Natural killer cell treated with Interleukin-12 subunit alpha and Interleukin-12 subunit beta and Interleukin-15 and Interleukin-18, amount 100 ng/mL, for 72 hours (primary cell): ENCODE results near the gene PRSS33. TPM values are rescaled to one million over a fixed set of nuclear protein-coding genes. Genes with fewer than 3 reads are reported as not detected.

Experiments
- ATAC-seq, 2 donors: fragments of 150-1000 bp; cut with Tn5 transposase in 1 of 2; sonication (Bioruptor Pico), chemical (Tn5 transposase) in 1 of 2; 2 replicates each; pipeline ENCODE4 v1.10.0; 2021
- DNase-seq: peaks from one replicate; pipeline ENCODE4 v3.0.0; 2022; ENCODE audit warnings: low spot score
- H3K27ac Mint-ChIP-seq, 2 donors: 1 replicate in 1 of 2; 2 replicates in 1 of 2; pipeline ENCODE4 v1.8.0; 2022; ENCODE audit warnings: mixed read lengths in 2 of 2, mild to moderate bottlenecking in 1 of 2, moderate library complexity in 1 of 2
- H3K27me3 Mint-ChIP-seq, 2 donors: 1 replicate in 1 of 2; 2 replicates in 1 of 2; pipeline ENCODE4 v1.8.0; 2022; ENCODE audit warnings: mixed read lengths in 2 of 2
- H3K36me3 Mint-ChIP-seq: one replicate; pipeline ENCODE4 v1.8.0; 2022; ENCODE audit warnings: mixed read lengths
- H3K4me1 Mint-ChIP-seq, 2 donors: 1 replicate in 1 of 2; 2 replicates in 1 of 2; pipeline ENCODE4 v1.8.0; 2022; ENCODE audit warnings: low read depth in 2 of 2, mixed read lengths in 2 of 2, mild to moderate bottlenecking in 1 of 2
- H3K4me3 Mint-ChIP-seq: one replicate; pipeline ENCODE4 v1.8.0; 2022; ENCODE audit warnings: mixed read lengths
- H3K9me3 Mint-ChIP-seq: 2 replicates; pipeline ENCODE4 v1.8.0; 2022; ENCODE audit warnings: mixed read lengths
- total RNA-seq, 2 donors: library from RNA; stranded (reverse); gene quantifications; one replicate each; pipeline ENCODE4 v1.2.3, GENCODE V29; 2022

PRSS33 gene
- total RNA-seq, 2 donors from 2014 or later = not detected

DNA sequence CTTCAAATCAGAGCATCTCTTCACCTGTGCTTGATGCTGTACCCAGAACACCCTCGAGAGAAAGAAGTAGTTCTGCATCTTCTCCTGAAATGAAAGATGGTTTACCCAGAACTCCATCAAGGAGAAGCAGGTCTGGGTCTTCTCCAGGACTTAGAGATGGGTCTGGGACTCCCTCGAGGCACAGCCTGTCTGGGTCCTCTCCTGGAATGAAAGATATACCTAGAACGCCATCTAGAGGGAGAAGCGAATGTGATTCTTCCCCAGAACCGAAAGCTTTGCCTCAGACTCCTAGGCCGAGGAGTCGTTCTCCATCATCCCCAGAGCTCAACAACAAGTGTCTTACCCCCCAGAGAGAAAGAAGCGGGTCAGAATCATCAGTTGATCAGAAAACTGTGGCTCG, 22.6 kb downstream of the PRSS33 start:
- Mint-ChIP-seq H3K27me3 (no peaks in the 10 kb centered on the region), H3K4me1 (peaks cover 44 to 62% of the 10 kb centered on the region in 2 donors), H3K9me3 (no peaks in the 10 kb centered on the region), H3K27ac (no peak overlapping the region), H3K36me3 (peaks cover 54% of the 10 kb centered on the region), H3K4me3 (no peak overlapping the region)
- ATAC-seq = no peak
- no peak for DNase-seq

DNA sequence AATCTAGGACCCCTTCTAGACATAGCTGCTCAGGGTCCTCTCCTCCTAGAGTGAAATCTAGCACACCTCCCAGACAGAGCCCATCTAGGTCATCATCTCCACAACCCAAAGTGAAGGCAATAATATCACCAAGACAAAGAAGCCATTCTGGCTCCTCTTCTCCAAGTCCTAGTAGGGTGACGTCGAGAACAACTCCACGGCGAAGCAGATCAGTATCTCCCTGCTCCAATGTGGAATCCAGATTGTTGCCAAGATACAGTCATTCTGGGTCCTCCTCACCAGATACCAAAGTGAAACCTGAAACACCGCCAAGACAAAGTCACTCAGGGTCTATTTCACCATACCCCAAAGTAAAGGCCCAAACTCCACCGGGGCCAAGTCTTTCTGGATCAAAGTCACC, 24.2 kb downstream of the PRSS33 start:
- ATAC-seq (no peak), DNase-seq (no peak)
- Mint-ChIP-seq H3K9me3 (no peaks in the 10 kb centered on the region), H3K4me3 (no peak overlapping the region), H3K36me3 (peaks cover 68% of the 10 kb centered on the region), H3K27me3 (no peaks in the 10 kb centered on the region), H3K27ac (peak overlapping the region in 1 of 2 donors; percentile 11), H3K4me1 (peaks cover 52 to 61% of the 10 kb centered on the region in 2 donors)

DNA sequence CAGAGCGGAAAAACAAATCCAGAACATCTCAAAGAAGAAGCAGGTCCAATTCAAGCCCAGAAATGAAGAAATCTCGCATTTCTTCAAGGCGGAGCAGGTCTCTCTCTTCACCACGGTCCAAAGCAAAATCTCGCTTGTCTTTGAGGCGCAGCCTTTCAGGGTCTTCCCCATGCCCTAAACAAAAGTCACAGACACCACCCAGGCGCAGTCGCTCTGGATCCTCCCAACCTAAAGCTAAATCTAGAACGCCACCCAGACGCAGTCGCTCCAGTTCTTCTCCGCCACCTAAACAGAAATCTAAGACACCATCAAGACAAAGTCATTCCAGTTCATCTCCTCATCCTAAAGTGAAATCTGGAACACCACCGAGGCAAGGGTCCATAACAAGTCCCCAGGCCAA, 24.6 kb downstream of the PRSS33 start:
- no peaks in the 10 kb centered on the region for H3K27me3 Mint-ChIP-seq
- H3K36me3 Mint-ChIP-seq = peaks cover 69% of the 10 kb centered on the region
- no peak for ATAC-seq
- no peak for DNase-seq
- peak overlapping the region in 1 of 2 donors; percentile 11 for H3K27ac Mint-ChIP-seq
- H3K4me1 Mint-ChIP-seq = peaks cover 51 to 59% of the 10 kb centered on the region in 2 donors
- no peaks in the 10 kb centered on the region for H3K9me3 Mint-ChIP-seq
- H3K4me3 Mint-ChIP-seq = no peak overlapping the region

DNA sequence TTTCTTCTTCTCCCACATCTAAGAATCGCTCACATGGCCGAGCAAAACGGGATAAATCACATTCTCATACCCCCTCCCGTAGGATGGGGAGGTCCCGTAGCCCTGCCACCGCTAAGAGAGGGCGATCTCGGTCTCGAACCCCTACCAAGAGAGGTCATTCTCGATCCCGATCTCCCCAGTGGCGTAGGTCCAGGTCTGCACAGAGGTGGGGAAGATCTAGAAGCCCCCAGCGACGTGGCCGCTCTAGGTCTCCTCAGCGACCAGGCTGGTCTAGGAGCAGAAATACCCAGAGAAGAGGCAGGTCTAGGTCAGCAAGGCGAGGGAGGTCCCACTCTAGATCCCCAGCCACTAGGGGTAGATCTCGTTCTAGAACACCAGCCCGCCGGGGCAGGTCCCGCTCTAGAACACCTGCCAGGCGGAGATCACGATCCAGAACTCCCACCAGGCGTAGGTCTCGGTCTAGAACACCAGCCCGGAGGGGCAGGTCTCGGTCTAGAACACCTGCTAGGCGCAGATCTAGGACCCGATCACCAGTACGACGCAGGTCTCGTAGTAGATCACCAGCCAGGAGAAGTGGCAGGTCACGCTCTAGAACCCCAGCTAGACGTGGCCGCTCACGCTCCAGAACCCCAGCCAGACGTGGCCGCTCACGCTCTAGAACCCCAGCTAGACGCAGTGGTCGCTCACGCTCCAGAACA, 25.3 kb downstream of the PRSS33 start:
- no peak for DNase-seq
- H3K4me1 Mint-ChIP-seq = peaks cover 57 to 62% of the 10 kb centered on the region in 2 donors
- ATAC-seq = no peak
- H3K27ac Mint-ChIP-seq = no peak overlapping the region
- no peak overlapping the region for H3K4me3 Mint-ChIP-seq
- peaks cover 74% of the 10 kb centered on the region for H3K36me3 Mint-ChIP-seq
- no peaks in the 10 kb centered on the region for H3K9me3 Mint-ChIP-seq
- no peaks in the 10 kb centered on the region for H3K27me3 Mint-ChIP-seq

DNA sequence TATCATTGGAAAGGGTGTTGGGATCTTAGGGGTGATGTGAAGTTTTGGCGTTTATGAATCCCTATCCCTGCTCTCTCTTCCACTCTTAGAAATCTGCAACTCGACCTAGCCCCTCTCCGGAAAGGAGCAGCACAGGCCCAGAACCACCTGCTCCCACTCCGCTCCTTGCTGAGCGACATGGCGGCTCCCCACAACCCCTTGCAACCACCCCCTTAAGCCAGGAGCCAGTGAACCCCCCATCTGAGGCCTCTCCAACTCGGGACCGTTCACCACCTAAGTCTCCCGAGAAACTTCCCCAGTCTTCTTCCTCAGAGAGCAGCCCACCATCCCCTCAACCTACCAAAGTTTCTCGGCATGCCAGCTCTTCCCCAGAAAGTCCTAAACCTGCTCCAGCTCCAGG, 25.9 kb downstream of the PRSS33 start:
- no peaks in the 10 kb centered on the region for H3K27me3 Mint-ChIP-seq
- peaks cover 76% of the 10 kb centered on the region for H3K36me3 Mint-ChIP-seq
- peaks cover 59 to 65% of the 10 kb centered on the region in 2 donors for H3K4me1 Mint-ChIP-seq
- no peak overlapping the region for H3K27ac Mint-ChIP-seq
- no peak for DNase-seq
- no peak overlapping the region for H3K4me3 Mint-ChIP-seq
- ATAC-seq = no peak
- H3K9me3 Mint-ChIP-seq = no peaks in the 10 kb centered on the region

DNA sequence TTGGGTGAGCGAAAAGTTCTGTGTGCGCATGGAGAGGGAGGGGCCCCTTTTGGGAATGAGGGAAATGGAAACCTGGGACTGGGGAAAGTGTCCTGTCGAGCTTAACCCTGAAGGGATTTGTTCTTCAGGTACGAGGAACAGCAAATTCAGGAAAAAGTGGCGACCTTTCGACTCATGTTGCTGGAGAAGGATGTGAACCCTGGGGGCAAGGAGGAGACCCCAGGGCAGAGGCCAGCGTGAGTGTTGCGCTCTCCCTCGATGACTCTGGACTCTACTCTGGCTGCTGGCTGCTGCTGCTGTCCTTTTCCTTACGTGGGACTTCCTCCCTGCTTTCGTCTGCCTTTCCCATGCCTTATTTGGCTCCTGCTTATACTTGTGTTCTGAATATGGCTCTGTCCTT, 30.0 kb downstream of the PRSS33 start:
- no peak for ATAC-seq
- no peaks in the 10 kb centered on the region for H3K27me3 Mint-ChIP-seq

DNA sequence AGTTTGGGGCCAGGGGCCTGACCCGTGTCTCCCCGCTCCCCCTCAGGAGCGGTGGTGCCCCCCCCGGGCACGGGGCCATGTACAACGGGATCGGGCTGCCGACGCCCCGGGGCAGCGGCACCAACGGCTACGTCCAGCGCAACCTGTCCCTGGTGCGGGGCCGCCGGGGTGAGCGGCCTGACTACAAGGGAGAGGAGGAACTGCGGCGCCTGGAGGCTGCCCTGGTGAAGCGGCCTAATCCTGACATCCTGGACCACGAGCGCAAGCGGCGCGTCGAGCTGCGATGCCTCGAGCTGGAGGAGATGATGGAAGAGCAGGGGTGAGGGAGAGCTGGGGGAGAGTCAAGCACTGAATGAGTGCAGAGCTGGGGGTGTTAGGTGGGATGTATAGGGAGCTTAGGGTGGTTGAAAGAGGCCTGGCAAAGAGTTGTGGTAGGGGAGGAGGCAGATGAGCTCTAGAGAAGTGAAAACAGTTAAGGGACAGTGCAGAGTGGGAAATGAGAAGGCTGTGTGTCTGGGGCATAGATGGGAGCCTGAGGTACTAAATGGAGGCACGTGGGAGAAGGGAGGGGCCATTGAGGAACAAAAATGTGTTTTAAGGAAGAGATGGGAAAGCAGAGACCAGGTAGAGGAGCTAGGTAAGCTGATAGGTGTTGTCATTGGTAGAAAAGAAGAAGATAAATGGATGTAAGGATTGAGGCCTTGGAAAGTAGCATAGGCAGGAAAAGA, 30.9 kb downstream of the PRSS33 start:
- Mint-ChIP-seq H3K4me1 (peaks cover 62 to 71% of the 10 kb centered on the region in 2 donors), H3K27ac (peak overlapping the region in 1 of 2 donors; percentile 86), H3K4me3 (peak overlapping the region; percentile 94), H3K9me3 (no peaks in the 10 kb centered on the region), H3K36me3 (peaks cover 77% of the 10 kb centered on the region), H3K27me3 (no peaks in the 10 kb centered on the region)
- no peak for DNase-seq
- ATAC-seq = no peak

More for the DNA sequence above, 30.0 kb downstream of the PRSS33 start:
- no peak for DNase-seq
- Mint-ChIP-seq H3K36me3 (peaks cover 79% of the 10 kb centered on the region), H3K9me3 (no peaks in the 10 kb centered on the region), H3K4me3 (no peak overlapping the region), H3K27ac (peak overlapping the region in 1 of 2 donors; percentile 86), H3K4me1 (peaks cover 63 to 74% of the 10 kb centered on the region in 2 donors)

DNA sequence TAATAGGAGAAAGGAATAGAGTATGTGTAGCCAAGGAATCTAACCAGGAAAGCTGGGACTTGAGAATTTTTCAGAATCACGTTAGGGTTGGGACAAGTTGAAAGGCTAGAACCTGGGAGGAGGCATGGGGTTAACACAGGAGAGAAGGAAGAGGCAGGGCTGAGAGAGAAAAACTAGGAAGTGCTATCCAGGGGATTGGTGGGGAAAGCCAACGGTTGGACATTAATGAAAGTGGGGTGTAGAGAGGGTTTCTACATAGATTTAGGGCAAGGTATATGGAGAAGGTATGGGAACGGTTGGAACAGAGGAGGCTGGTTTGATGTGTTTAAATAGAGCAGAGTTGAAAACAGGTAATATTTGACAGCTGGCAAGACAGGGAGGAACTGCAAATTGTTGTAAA, 32.2 kb downstream of the PRSS33 start:
- Mint-ChIP-seq H3K4me3 (peak overlapping the region; percentile 94), H3K27ac (peak overlapping the region; percentile 78 to 86), H3K36me3 (peaks cover 64% of the 10 kb centered on the region), H3K9me3 (no peaks in the 10 kb centered on the region), H3K4me1 (peaks cover 64 to 72% of the 10 kb centered on the region in 2 donors), H3K27me3 (no peaks in the 10 kb centered on the region)
- DNase-seq (no peak), ATAC-seq (no peak)

DNA sequence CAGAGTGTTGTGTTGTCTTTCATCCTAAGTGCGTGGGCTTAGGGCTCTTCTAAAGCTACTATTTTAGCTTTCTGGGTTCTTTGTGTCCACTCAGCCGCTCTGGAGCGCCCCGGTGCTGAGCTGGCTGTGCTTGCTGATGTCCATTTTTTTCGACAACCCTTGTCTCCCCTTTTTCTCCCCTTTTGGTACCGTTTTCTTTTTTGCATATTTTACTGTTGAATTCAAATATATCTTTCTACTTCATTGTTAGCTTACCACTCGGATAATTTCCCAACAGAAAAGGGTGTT, 33.7 kb downstream of the PRSS33 start:
- Mint-ChIP-seq H3K4me1 (peaks cover 58 to 66% of the 10 kb centered on the region in 2 donors), H3K4me3 (peak overlapping the region; percentile 94), H3K27me3 (no peaks in the 10 kb centered on the region), H3K27ac (peak overlapping the region; percentile 78 to 86), H3K9me3 (no peaks in the 10 kb centered on the region), H3K36me3 (peaks cover 51% of the 10 kb centered on the region)
- no peak for DNase-seq
- ATAC-seq = no peak

DNA sequence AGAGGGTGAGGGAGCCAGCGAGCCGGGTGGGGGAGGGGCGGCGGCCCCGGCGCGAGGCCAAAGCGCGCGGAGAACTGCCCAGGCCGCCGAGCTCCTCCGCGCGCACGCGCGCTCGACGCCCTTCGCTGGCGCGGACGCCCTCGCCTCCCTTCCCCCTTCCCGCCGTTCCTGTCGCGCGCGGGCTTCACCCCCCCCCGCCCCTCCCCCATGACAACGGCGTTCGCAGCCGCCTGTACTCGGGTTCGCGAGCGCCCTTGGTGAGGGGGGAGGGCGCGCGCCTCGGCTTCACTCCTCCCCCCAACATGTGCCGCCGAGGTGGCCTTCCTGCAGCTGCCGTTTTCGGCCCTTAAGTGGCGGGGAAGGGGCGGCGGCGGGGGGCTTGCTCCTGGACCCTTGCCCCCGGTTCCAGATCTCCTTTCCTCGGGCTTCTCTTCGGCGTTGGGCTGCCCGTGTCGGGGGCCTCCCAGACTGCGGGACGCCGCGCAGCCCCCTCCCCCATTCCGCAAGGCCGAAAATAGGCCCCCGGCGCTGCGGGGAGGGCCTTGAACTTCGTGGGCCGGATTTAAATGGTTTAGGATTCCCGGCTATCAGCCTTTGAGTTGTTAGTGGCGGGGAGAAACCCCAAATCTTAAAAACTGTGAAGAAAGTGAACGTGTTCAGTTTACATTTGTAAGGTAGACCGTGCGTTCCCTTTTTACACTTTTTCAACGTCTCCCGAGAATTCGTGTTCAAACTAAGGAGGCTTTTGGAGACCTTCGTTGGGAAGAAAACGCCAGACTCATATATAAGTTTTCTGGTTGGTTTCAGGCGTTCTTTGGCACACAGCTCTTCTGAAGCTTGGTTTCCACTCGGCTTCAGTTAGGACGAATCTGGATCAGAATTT, 34.3 kb downstream of the PRSS33 start:
- no peaks in the 10 kb centered on the region for H3K27me3 Mint-ChIP-seq
- DNase-seq = peak; percentile 86
- H3K9me3 Mint-ChIP-seq = no peaks in the 10 kb centered on the region
- peak overlapping the region; percentile 94 to 97 for H3K27ac Mint-ChIP-seq
- H3K4me3 Mint-ChIP-seq = peak overlapping the region; percentile 94
- peaks cover 55 to 62% of the 10 kb centered on the region in 2 donors for H3K4me1 Mint-ChIP-seq
- H3K36me3 Mint-ChIP-seq = peaks cover 45% of the 10 kb centered on the region
- ATAC-seq = peak; percentile 77 to 84

DNA sequence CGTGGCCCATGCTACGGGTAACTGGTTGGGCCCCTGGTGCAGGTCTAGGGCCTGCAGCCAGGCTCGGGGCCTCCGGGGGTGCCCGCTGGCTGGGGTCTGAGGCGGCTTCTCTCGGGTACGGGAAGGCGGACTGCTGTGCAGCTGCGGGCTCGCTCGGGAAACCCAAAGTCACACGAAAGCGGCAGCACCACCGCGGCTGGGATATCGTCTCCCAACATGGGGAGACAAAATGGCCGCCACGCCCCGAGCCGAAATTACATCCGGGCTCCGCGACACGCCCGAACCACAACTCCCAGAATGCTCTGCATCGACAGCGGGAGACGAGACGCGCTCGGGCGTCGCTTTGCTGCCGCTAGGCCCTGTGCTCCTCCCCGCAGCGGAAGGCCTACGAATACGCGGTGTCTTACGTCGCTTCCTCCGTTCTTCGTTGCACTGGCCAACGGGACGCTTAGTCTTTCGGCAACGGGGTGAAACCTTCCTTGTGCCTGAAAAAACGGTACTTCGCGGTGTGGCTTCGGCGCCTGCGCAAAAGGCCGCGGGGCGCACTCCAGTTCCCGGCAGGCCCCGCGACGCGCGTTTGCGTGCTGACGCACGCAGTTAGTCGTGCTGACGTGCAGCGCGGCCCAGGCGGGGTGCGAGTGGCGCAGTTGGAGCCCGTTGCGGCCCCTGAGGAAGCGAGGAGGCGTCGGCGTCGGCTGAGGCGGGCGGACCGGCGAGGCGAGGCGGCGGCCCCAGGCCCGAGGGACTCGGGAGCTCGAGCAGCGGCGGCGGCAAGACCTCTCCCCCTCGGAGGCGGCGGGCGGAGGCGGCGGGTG, 35.1 kb downstream of the PRSS33 start, which contains the start of gene SRRM2:
Gene SRRM2, plus strand, starts transcription at position 604 of the 815 bp plus-strand sequence. CDS start 3,727 bp downstream, outside the sequence.
- H3K27ac Mint-ChIP-seq = peak within 1 kb of the TSS; percentile 94 to 97
- peak within 1 kb of the TSS; percentile 94 for H3K4me3 Mint-ChIP-seq

DNA sequence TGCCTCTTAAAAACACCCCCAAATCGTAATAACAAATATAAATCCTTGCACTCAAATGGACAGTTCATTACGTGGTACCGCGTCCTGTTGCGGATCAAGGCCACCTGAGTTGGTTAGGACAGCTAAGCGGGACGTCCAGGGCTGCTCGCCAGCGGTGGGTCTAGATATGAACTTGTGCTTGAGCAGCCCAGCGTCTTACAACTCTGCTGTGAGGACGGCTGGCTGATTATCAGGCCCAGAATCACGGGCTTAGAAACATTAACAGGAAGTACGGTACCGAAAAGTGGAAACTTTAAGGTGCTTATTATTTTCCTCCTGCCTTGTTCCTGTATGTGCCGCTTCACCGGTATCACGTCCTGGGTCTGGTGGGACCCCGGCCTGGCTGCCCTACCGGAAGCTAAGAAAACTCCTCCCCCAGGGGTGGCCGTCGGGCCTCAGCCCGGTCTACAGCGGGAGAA, 35.8 kb downstream of the PRSS33 start:
- Mint-ChIP-seq H3K9me3 (no peaks in the 10 kb centered on the region), H3K27ac (peak overlapping the region; percentile 94 to 97), H3K4me3 (peak overlapping the region; percentile 88), H3K36me3 (peaks cover 30% of the 10 kb centered on the region), H3K27me3 (no peaks in the 10 kb centered on the region), H3K4me1 (peaks cover 43 to 48% of the 10 kb centered on the region in 2 donors)
- ATAC-seq (peak in 1 of 2 donors; percentile 59), DNase-seq (no peak)

More for the DNA sequence above, 35.1 kb downstream of the PRSS33 start, which contains the start of gene SRRM2:
- H3K9me3 Mint-ChIP-seq = no peaks in the 10 kb centered on the region
- peaks cover 49 to 54% of the 10 kb centered on the region in 2 donors for H3K4me1 Mint-ChIP-seq
- no peaks in the 10 kb centered on the region for H3K27me3 Mint-ChIP-seq
- peak; percentile 95 for DNase-seq
- peaks cover 36% of the 10 kb centered on the region for H3K36me3 Mint-ChIP-seq
- ATAC-seq = peak; percentile 94 to 96

DNA sequence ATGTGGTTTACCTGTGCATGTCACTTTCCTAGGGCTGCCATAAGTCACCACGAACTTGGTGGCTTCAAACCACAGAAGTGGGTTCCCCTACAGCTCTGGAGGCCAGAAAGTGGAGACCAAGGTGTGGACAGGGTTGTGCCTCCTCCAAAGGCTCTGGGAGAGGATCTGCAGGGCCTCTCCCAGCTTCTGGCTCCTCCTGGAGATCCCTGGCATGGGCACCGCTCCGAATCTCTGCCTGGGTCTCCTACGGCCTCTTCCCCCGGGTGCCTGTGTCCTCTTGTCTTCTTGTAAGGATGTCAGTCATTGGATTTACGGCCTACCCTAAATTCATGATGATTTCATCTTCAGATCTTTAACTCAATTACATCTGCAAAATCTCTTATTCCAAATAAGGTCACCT, 37.4 kb downstream of the PRSS33 start:
- Mint-ChIP-seq H3K9me3 (no peaks in the 10 kb centered on the region), H3K27ac (peak overlapping the region; percentile 94 to 97), H3K4me1 (peaks cover 27 to 31% of the 10 kb centered on the region in 2 donors), H3K36me3 (peaks cover 16% of the 10 kb centered on the region), H3K4me3 (peak overlapping the region; percentile 88), H3K27me3 (no peaks in the 10 kb centered on the region)
- ATAC-seq (no peak), DNase-seq (no peak)
